CD4-positive, alpha-beta memory T cell (primary cell): Measurements from ENCODE around the gene ROBO1. TPM values are rescaled to one million over a fixed set of nuclear protein-coding genes. Genes with fewer than 3 reads are reported as not detected.

Experiments used
- CTCF ChIA-PET: fragments of 350-600 bp; sonication (Branson Sonifier 250); formaldehyde crosslinking; loops from one replicate; lab custom pipeline; 2021; ENCODE audit warnings: inconsistent platforms; ENCODE audit not compliant: partially characterized antibody; lab: Charles Lee
- POLR2A ChIA-PET: fragments of 350-600 bp; sonication (Branson Sonifier 250); formaldehyde crosslinking; loops from one replicate; lab custom pipeline; 2021; ENCODE audit not compliant: partially characterized antibody; lab: Charles Lee
- DNase-seq, 5 donors: peaks; one replicate each; pipeline versions ENCODE4 v3.0.0 to v3.0.0-alpha.2; 2020 to 2022; ENCODE audit warnings: mixed read lengths in 1 of 5
- H3K27ac ChIP-seq: one replicate; pipeline ENCODE4 v1.7.0; 2013; ENCODE audit warnings: low read depth, low read length
- H3K27me3 ChIP-seq: 2 replicates; pipeline ENCODE4 v1.7.0; 2013; ENCODE audit warnings: mild to moderate bottlenecking, low read length, moderate library complexity; ENCODE audit not compliant: insufficient read depth
- H3K36me3 ChIP-seq: 2 replicates; pipeline ENCODE4 v1.7.0; 2013; ENCODE audit warnings: mild to moderate bottlenecking, low read length, moderate library complexity; ENCODE audit not compliant: insufficient read depth
- H3K4me1 ChIP-seq: 2 replicates; pipeline ENCODE4 v1.7.0; 2013; ENCODE audit warnings: mild to moderate bottlenecking, low read length, moderate library complexity; ENCODE audit not compliant: insufficient read depth
- H3K4me3 ChIP-seq, 2 donors: one replicate each; pipeline ENCODE4 v1.7.0; 2013; ENCODE audit warnings: low read length in 2 of 2, mild to moderate bottlenecking in 1 of 2
- H3K9me3 ChIP-seq, 2 donors: one replicate each; pipeline ENCODE4 v1.7.0; 2013; ENCODE audit warnings: low read length in 2 of 2, control low read depth in 1 of 2; ENCODE audit not compliant: control insufficient read depth in 1 of 2
- H3K27ac Mint-ChIP-seq, 7 donors: one replicate each; pipeline ENCODE4 v1.8.0; 2020 to 2021; ENCODE audit warnings: mixed read lengths in 7 of 7, mild to moderate bottlenecking in 6 of 7, inconsistent platforms in 3 of 7, moderate library complexity in 3 of 7
- H3K27me3 Mint-ChIP-seq, 2 donors: one replicate each; pipeline ENCODE4 v1.8.0; 2020 to 2021; ENCODE audit warnings: mixed read lengths in 2 of 2
- H3K36me3 Mint-ChIP-seq, 2 donors: one replicate each; pipeline ENCODE4 v1.8.0; 2020 to 2021; ENCODE audit warnings: mixed read lengths in 2 of 2, inconsistent platforms in 1 of 2, mild to moderate bottlenecking in 1 of 2
- H3K4me1 Mint-ChIP-seq, 4 donors: one replicate each; pipeline ENCODE4 v1.8.0; 2020 to 2021; ENCODE audit warnings: mixed read lengths in 4 of 4, mild to moderate bottlenecking in 1 of 4
- H3K4me3 Mint-ChIP-seq, 8 donors: one replicate each; pipeline ENCODE4 v1.8.0; 2020 to 2021; ENCODE audit warnings: mixed read lengths in 8 of 8, mild to moderate bottlenecking in 7 of 8, moderate library complexity in 6 of 8, inconsistent platforms in 3 of 8
- H3K9me3 Mint-ChIP-seq, 8 donors: one replicate each; pipeline ENCODE4 v1.8.0; 2020 to 2021; ENCODE audit warnings: mixed read lengths in 8 of 8, mild to moderate bottlenecking in 5 of 8, inconsistent platforms in 3 of 8, moderate library complexity in 1 of 8
- intact Hi-C: fragments of 100-400 bp; cut with micrococcal nuclease; formaldehyde crosslinking; loops from one replicate; pipeline ENCODE4 v1.15.1; 2023
- polyA plus RNA-seq, 2 donors: library from polyadenylated mRNA; unstranded; fragments of 300-500 nt; fragmentation: Illumina TruSeq; gene quantifications; one replicate each; pipeline ENCODE4 v1.2.3, GENCODE V29; 2021
- total RNA-seq, 2 experiments: library from RNA; stranded (reverse); gene quantifications; one replicate each; pipeline ENCODE4 v1.2.3, GENCODE V29; 2021

The ROBO1 gene
- total and polyA plus RNA-seq, 4 experiments from 2014 or later, result not detected

DNA sequence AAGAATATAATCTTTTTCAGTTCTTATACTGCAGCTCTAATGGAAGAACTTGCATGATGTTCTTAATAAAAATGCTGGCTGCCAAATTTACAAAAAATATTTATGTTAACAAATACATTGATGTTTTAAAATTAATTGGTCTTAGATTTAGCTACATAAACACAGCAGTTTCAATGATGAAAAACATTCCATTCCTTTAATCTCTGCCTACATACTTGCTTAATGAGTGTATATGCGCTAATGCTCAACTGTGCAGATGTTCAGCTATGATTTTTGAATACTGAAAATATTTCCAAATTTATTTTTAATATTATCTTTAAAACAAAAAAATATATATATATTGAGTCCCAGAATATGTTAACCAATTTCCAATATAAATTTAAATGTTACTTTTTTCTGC, 867.4 kb downstream of the ROBO1 start:
- ChIA-PET POLR2A (no interaction called here), CTCF (no interaction called here)
- no peaks in the 10 kb centered on the region for H3K27me3 Mint-ChIP-seq
- no peak overlapping the region for H3K27ac ChIP-seq
- H3K4me1 ChIP-seq, result no peaks in the 10 kb centered on the region
- intact Hi-C loops, result no loop called here
- H3K4me3 ChIP-seq, result no peak overlapping the region
- no peaks in the 10 kb centered on the region for H3K9me3 ChIP-seq
- H3K36me3 Mint-ChIP-seq, result no peaks in the 10 kb centered on the region
- H3K4me3 Mint-ChIP-seq, result no peak overlapping the region
- H3K9me3 Mint-ChIP-seq, result peaks cover 0 to 11% (median 4%) of the 10 kb centered on the region in 8 donors
- H3K36me3 ChIP-seq, result no peaks in the 10 kb centered on the region
- no peaks in the 10 kb centered on the region for H3K4me1 Mint-ChIP-seq
- no peak overlapping the region for H3K27ac Mint-ChIP-seq
- no peak for DNase-seq
- no peaks in the 10 kb centered on the region for H3K27me3 ChIP-seq

GRCh38 chr3:78895528-78895927, 872.3 kb downstream of the ROBO1 start:
- Histone ChIP-seq H3K27ac (no peak overlapping the region), H3K27me3 (no peaks in the 10 kb centered on the region), H3K36me3 (no peaks in the 10 kb centered on the region), H3K9me3 (no peaks in the 10 kb centered on the region), H3K4me1 (no peaks in the 10 kb centered on the region), H3K4me3 (no peak overlapping the region)
- H3K4me3 Mint-ChIP-seq, result no peak overlapping the region
- peaks cover 2 to 26% (median 11%) of the 10 kb centered on the region in 8 donors for H3K9me3 Mint-ChIP-seq
- intact Hi-C loops, result no loop called here
- CTCF ChIA-PET, result no interaction called here
- no peaks in the 10 kb centered on the region for H3K36me3 Mint-ChIP-seq
- H3K4me1 Mint-ChIP-seq, result no peaks in the 10 kb centered on the region
- no peak for DNase-seq
- POLR2A ChIA-PET, result no interaction called here
- H3K27ac Mint-ChIP-seq, result no peak overlapping the region
- no peaks in the 10 kb centered on the region for H3K27me3 Mint-ChIP-seq

GRCh38 chr3:78894787-78895186, 873.0 kb downstream of the ROBO1 start:
- peaks cover 2 to 30% (median 13%) of the 10 kb centered on the region in 8 donors for H3K9me3 Mint-ChIP-seq
- no peaks in the 10 kb centered on the region for H3K4me1 ChIP-seq
- no peak overlapping the region for H3K4me3 ChIP-seq
- ChIA-PET CTCF (no interaction called here), POLR2A (no interaction called here)
- no peaks in the 10 kb centered on the region for H3K4me1 Mint-ChIP-seq
- no peaks in the 10 kb centered on the region for H3K27me3 Mint-ChIP-seq
- H3K9me3 ChIP-seq, result no peaks in the 10 kb centered on the region
- no peaks in the 10 kb centered on the region for H3K36me3 ChIP-seq
- no peak overlapping the region for H3K4me3 Mint-ChIP-seq
- H3K27ac Mint-ChIP-seq, result no peak overlapping the region
- no peaks in the 10 kb centered on the region for H3K36me3 Mint-ChIP-seq
- H3K27me3 ChIP-seq, result no peaks in the 10 kb centered on the region
- intact Hi-C loops, result no loop called here
- no peak overlapping the region for H3K27ac ChIP-seq
- no peak for DNase-seq

DNA sequence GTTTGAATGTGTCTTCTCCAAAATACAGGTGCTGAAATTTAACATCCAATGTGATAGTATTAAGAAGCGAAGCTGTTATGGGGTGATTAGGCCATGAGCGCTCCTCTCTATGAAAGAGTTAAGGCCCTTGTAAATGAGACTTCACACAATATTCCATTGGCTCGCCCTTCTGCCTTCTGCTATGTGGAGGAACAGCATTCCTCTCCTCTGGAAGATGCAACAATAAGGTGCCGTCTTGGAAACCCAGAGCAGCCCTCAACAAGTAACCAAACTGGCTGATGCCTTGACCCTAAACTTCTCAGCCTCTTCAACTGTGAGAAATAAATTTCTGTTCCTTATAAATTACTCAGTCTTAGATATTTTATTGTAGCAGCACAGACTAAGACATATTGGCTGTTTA, 874.6 kb downstream of the ROBO1 start:
- Mint-ChIP-seq H3K36me3 (no peaks in the 10 kb centered on the region), H3K4me1 (no peaks in the 10 kb centered on the region), H3K4me3 (no peak overlapping the region), H3K27me3 (no peaks in the 10 kb centered on the region), H3K27ac (no peak overlapping the region), H3K9me3 (peaks cover 2 to 34% (median 14%) of the 10 kb centered on the region in 8 donors)
- Histone ChIP-seq H3K9me3 (no peaks in the 10 kb centered on the region), H3K4me1 (no peaks in the 10 kb centered on the region), H3K27me3 (no peaks in the 10 kb centered on the region), H3K4me3 (no peak overlapping the region), H3K36me3 (no peaks in the 10 kb centered on the region), H3K27ac (no peak overlapping the region)
- ChIA-PET POLR2A (no interaction called here), CTCF (no interaction called here)
- intact Hi-C loops, result no loop called here
- DNase-seq, result no peak

DNA sequence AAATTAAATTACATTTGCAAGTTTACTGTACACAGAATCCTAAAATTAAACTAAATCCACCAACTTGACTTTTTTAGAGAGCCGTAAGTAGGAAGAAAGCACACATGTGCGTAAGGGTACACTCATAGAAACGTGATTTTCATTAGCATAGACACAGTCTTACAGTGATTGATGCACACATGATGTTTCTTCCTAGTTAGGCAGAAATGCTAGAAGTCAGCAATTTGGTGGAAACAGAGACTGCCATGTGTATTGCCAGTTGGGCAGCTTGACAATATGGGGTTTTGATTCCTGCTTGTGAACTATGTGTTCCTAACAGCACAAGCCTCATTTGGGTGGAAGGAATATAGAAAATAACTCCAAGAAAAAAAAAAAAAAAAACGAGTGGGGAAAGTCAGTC, 878.5 kb downstream of the ROBO1 start:
- Histone ChIP-seq H3K27ac (no peak overlapping the region), H3K4me3 (no peak overlapping the region), H3K27me3 (no peaks in the 10 kb centered on the region), H3K36me3 (no peaks in the 10 kb centered on the region), H3K9me3 (no peaks in the 10 kb centered on the region), H3K4me1 (no peaks in the 10 kb centered on the region)
- Mint-ChIP-seq H3K27me3 (no peaks in the 10 kb centered on the region), H3K27ac (no peak overlapping the region), H3K36me3 (no peaks in the 10 kb centered on the region), H3K4me1 (no peaks in the 10 kb centered on the region), H3K4me3 (no peak overlapping the region), H3K9me3 (peaks cover 2 to 33% (median 16%) of the 10 kb centered on the region in 8 donors)
- CTCF ChIA-PET, result no interaction called here
- intact Hi-C loops, result no loop called here
- POLR2A ChIA-PET, result no interaction called here
- no peak for DNase-seq

DNA sequence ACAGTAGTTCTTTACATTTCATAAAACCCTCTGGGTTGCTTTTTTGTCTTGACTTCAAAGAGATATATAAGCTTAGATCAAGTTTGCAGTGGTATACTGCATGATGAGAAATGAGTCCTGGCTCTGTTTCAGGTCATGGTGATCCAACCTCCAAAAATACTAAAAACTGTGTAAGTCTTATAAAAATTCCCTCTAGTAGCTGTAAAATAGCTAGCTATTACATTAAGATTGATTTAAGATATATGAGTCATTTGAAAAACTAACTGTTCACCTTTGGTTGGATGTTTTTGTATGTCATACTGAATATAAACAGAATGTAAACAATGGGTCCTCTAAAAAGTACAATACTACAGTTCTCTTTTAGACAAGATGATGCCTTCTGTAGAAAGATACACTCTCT, 879.2 kb downstream of the ROBO1 start:
- no peaks in the 10 kb centered on the region for H3K4me1 Mint-ChIP-seq

GRCh38 chr3:78887547-78888011, 880.2 kb downstream of the ROBO1 start:
- Mint-ChIP-seq H3K27me3 (no peaks in the 10 kb centered on the region), H3K4me1 (no peaks in the 10 kb centered on the region), H3K4me3 (no peak overlapping the region), H3K36me3 (no peaks in the 10 kb centered on the region), H3K27ac (no peak overlapping the region), H3K9me3 (peaks cover 2 to 31% (median 16%) of the 10 kb centered on the region in 8 donors)
- ChIA-PET POLR2A (no interaction called here), CTCF (no interaction called here)
- intact Hi-C loops, result no loop called here
- Histone ChIP-seq H3K27ac (no peak overlapping the region), H3K27me3 (no peaks in the 10 kb centered on the region), H3K36me3 (no peaks in the 10 kb centered on the region), H3K4me3 (no peak overlapping the region), H3K9me3 (no peaks in the 10 kb centered on the region), H3K4me1 (no peaks in the 10 kb centered on the region)
- no peak for DNase-seq

More for the DNA sequence above, 879.2 kb downstream of the ROBO1 start:
- ChIA-PET CTCF (no interaction called here), POLR2A (no interaction called here)
- Mint-ChIP-seq H3K9me3 (peaks cover 2 to 33% (median 16%) of the 10 kb centered on the region in 8 donors), H3K36me3 (no peaks in the 10 kb centered on the region), H3K27me3 (no peaks in the 10 kb centered on the region), H3K4me3 (no peak overlapping the region), H3K27ac (no peak overlapping the region)
- no peaks in the 10 kb centered on the region for H3K27me3 ChIP-seq
- intact Hi-C loops, result no loop called here
- H3K4me3 ChIP-seq, result no peak overlapping the region
- H3K27ac ChIP-seq, result no peak overlapping the region
- no peaks in the 10 kb centered on the region for H3K9me3 ChIP-seq
- no peaks in the 10 kb centered on the region for H3K36me3 ChIP-seq
- H3K4me1 ChIP-seq, result no peaks in the 10 kb centered on the region
- no peak for DNase-seq

DNA sequence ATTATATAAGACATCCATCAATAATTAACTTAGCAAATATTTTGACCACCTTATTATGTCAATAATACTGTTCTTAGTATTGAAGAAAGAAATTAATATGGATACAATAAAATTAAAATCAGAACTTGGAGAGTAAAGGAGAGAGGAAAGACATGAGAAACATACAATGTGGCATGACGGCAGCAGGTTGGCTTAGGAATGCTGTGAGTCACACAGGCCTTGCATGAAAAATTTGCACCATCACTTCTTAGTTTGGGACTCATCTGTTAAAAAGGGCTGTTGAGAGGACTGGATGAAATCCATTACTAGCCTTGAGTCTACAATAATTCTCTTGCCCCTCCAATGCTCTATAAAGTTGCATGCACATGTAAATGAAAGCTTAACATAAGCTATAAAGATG, 880.8 kb downstream of the ROBO1 start:
- Histone ChIP-seq H3K4me1 (no peaks in the 10 kb centered on the region), H3K27me3 (no peaks in the 10 kb centered on the region), H3K4me3 (no peak overlapping the region), H3K9me3 (no peaks in the 10 kb centered on the region), H3K36me3 (no peaks in the 10 kb centered on the region), H3K27ac (no peak overlapping the region)
- no peak for DNase-seq
- Mint-ChIP-seq H3K36me3 (no peaks in the 10 kb centered on the region), H3K4me3 (no peak overlapping the region), H3K9me3 (peaks cover 2 to 31% (median 18%) of the 10 kb centered on the region in 8 donors), H3K27ac (no peak overlapping the region), H3K27me3 (no peaks in the 10 kb centered on the region), H3K4me1 (no peaks in the 10 kb centered on the region)
- ChIA-PET CTCF (no interaction called here), POLR2A (no interaction called here)
- intact Hi-C loops, result no loop called here
